T47D (cell line): ENCODE data around the gene GLIS2.

ENCODE experiments used
- DNase-seq, 2 experiments: peaks; one replicate each; pipeline versions ENCODE4 v3.0.0 to v3.0.0-alpha.2; 2011 to 2012; ENCODE audit warnings: low read depth in 1 of 2, low spot score in 1 of 2
- JUND ChIP-seq: IDR thresholded peaks from 2 replicates; pipeline ENCODE4 v1.6.1; 2012; ENCODE audit warnings: low read depth
- in situ Hi-C: cut with HindIII; loops from 2 replicates; pipeline ENCODE4 v1.10.0; 2016; ENCODE audit warnings: low sequenced_read_pairs, low pct_unique_long_range_greater_than_20kb

The GLIS2 gene

GRCh38 chr16:4306470-4307214, 9.2 kb upstream of the GLIS2 start:
- TF ChIP-seq JUND = no peak
- in situ Hi-C loops = no loop called here
- DNase-seq = no peak

- no peak for TF ChIP-seq JUND
- DNase-seq = peak; percentile 91 to 99
- in situ Hi-C loops = no loop called here
Measured at GRCh38 chr16:4307215-4308037, 8.4 kb upstream of the GLIS2 start.

GRCh38 chr16:4309102-4309832, 6.6 kb upstream of the GLIS2 start:
- no peak for TF ChIP-seq JUND
- no peak for DNase-seq
- in situ Hi-C loops = no loop called here

- in situ Hi-C loops = no loop called here
- DNase-seq = peak in 1 of 2 experiments; percentile 65
- TF ChIP-seq JUND = no peak
Measured at GRCh38 chr16:4309833-4310266, 6.0 kb upstream of the GLIS2 start.

- TF ChIP-seq JUND = no peak
- in situ Hi-C loops = no loop called here
- no peak for DNase-seq
Measured at GRCh38 chr16:4313563-4314531, 2.0 kb upstream of the GLIS2 start.

GRCh38 chr16:4314532-4315185, 1.2 kb upstream of the GLIS2 start:
- no peak for TF ChIP-seq JUND
- in situ Hi-C loops = no loop called here
- DNase-seq = peak in 1 of 2 experiments; percentile 53

- DNase-seq = no peak
- no peak for TF ChIP-seq JUND
- in situ Hi-C loops = no loop called here
Measured at GRCh38 chr16:4316108-4316863, 419 bp downstream of the GLIS2 start.

GRCh38 chr16:4316864-4317531, 1.1 kb downstream of the GLIS2 start:
- no peak for TF ChIP-seq JUND
- peak in 1 of 2 experiments; percentile 65 for DNase-seq
- in situ Hi-C loops = no loop called here

- in situ Hi-C loops = no loop called here
- DNase-seq = peak in 1 of 2 experiments; percentile 63
- no peak for TF ChIP-seq JUND
Measured at GRCh38 chr16:4317532-4318450, 1.9 kb downstream of the GLIS2 start.

GRCh38 chr16:4318451-4318910, 2.6 kb downstream of the GLIS2 start:
- no peak for DNase-seq
- no peak for TF ChIP-seq JUND
- in situ Hi-C loops = no loop called here
